ENCODE data around the gene PTTG2. TPM values are rescaled to one million over a fixed set of nuclear protein-coding genes. Genes with fewer than 3 reads are reported as not detected.

The PTTG2 gene
- total RNA-seq, 1 experiment from 2014 or later = not detected

DNA sequence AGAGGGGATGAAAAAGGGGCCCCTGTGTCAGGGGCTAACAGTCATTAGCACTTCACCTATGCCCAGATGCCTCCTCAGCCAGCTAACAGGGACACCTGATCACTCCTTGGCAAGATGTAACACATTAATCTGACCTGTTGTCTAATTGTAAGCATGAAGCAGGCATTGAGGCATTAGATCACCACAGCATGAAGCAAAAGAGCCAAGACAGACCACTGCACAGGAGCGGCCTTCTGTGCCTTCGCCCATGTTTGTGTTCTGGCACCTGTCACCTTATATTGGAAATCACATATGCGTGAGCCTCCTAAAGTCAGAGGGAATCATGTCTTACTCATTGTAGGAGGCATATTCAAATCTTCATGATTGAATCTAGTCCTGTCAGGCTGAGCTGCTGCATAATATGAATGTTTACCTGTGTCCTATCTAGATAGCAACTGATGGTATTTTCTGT, 48.4 kb downstream of the PTTG2 start:
- DNase-seq (ENCODE audit: low spot score) = no peak

DNA sequence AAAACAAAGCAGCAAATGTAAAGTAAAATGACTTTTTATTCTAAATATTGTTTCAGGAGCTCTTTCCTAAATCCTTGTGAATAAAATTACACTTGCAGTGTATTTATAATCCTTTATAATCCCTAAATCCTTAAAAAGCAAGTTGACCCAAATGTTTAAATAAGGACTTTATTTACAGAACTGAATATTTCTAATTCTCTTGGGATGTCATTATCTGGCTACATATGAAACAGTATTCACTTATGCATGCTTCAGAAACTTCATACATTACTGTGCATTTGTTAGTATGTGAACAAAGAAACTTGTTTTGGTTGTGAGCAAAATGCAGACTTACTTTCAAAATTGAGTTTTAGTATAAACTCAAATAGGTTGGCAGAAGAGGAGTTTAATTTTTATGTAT, 49.2 kb downstream of the PTTG2 start:
- DNase-seq (ENCODE audit: low spot score) = no peak

DNA sequence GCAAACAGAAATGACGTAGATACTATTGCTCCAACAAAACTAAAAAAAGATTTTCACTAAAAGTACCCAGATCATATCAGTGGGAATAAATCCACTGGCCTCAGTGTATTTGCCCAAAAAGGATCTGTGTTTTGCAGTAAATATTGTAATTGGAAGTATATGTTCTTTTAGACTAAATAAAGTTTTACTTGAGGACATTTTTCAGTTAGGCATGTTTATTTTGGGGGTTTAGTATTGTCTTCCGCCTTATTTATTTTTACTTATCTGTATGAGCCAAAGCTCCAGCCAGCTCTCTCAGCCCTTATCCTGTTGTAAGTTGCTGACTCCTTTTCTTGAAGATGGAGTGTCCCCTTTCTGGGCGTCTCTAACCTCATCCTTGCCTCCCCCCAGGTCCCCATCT, 49.8 kb downstream of the PTTG2 start:
- DNase-seq (ENCODE audit: low spot score) = no peak

Other genes with a start within 250 kb of the PTTG2 start
- gene PGM2, start 133.7 kb upstream of the PTTG2 start, total RNA-seq (2014; rRNA removed; shearing (Covaris generic)) = 36.2 and 46.5 TPM in 2 replicates
- 92.0 and 110 TPM in 2 replicates for gene TBC1D1, start 69.3 kb upstream of the PTTG2 start, total RNA-seq (2014; rRNA removed; shearing (Covaris generic))

Measured in H4 (cell line).